Measurements from ENCODE around the gene EMC8. TPM values are rescaled to one million over a fixed set of nuclear protein-coding genes. Genes with fewer than 3 reads are reported as not detected.
A peak's percentile ranks its signal among the peaks of the same experiment; 100 is the strongest.

The EMC8 gene
- total and polyA plus RNA-seq, 10 of the 15 experiments (the other 5 are each of a cell fraction or from before 2014, with no cell fraction given) = 7.8 to 62.0 (median 33.5) TPM

- no peak overlapping the region for H2AFZ ChIP-seq (ENCODE audit: control insufficient read depth, low read depth, low read length)
- H4K20me1 ChIP-seq (ENCODE audit: control insufficient read depth, insufficient read depth) = peaks cover 4% of the 10 kb centered on the region; the same call in 1 of the 2 replicates
- FAIRE-seq (no peak), ATAC-seq (no peak), DNase-seq (ENCODE audit: low read depth, low spot score) (no peak)
- no peak overlapping the region for H3K4me3 ChIP-seq
- SMC1A ChIA-PET (ENCODE audit: uncharacterized antibody, unreplicated experiment) = no interaction called here
- no TSS peak for BruUV-seq (replicated peaks)
- peaks cover 14 to 21% of the 10 kb centered on the region in 2 experiments for H3K36me3 ChIP-seq (ENCODE audit: control insufficient read depth in 2 of 2, insufficient read depth in 2 of 2, low read length in 1 of 2)
- in situ Hi-C loops (cut with MboI) = loop anchor here (25.0 kb wide), 1 partner anchor 532 kb away; no protein-coding TSS in a partner anchor
- RAD21 ChIA-PET (ENCODE audit: unreplicated experiment) = no interaction called here
- POLR2A ChIA-PET = no interaction called here
- no peaks in the 10 kb centered on the region for H3K9me3 ChIP-seq (replicated peaks; ENCODE audit: control insufficient read depth, insufficient read depth, low read length)
- CTCF ChIA-PET = no interaction called here
- H3K27ac ChIP-seq (ENCODE audit: control insufficient read depth, insufficient read depth) = no peak overlapping the region
- WGBS (ENCODE audit: insufficient coverage, insufficient replicate concordance, low lambda C conversion rate, missing lambda C conversion rate) = 80% methylated on average over 18 of the region's 18 CpGs
- intact Hi-C loops (cut with micrococcal nuclease; ENCODE audit: unreplicated experiment) = no loop called here
- H3K9ac ChIP-seq (ENCODE audit: control insufficient read depth, insufficient read depth, low read length) = no peak overlapping the region
- TF ChIP-seq HSF1 (IDR thresholded peaks at IDR 0.05; ENCODE audit: low read depth, low read length) (no peak), POLR2A (IDR thresholded peaks at IDR 0.05; ENCODE audit: low read depth, low read length) (peak; percentile 33; the same call in 1 of the 2 replicates), ZZZ3 (IDR thresholded peaks at IDR 0.05; ENCODE audit: control insufficient read depth, insufficient read length, low read depth) (no peak)
- H3K4me1 ChIP-seq (ENCODE audit: control insufficient read depth, insufficient read depth, low read length) = peaks cover 11% of the 10 kb centered on the region
- H3K4me2 ChIP-seq (ENCODE audit: control insufficient read depth, insufficient read depth) = no peak overlapping the region
- peaks cover 28% of the 10 kb centered on the region for H3K79me2 ChIP-seq (ENCODE audit: control insufficient read depth, insufficient read depth, low read length)
- H3K27me3 ChIP-seq (replicated peaks in 1 of 2; ENCODE audit: control insufficient read depth in 2 of 2, insufficient read depth in 2 of 2, low read length in 1 of 2) = no peaks in the 10 kb centered on the region
These were observed 6.2 kb upstream of the EMC8 start for GRCh38 chr16:85805442-85806045.

GRCh38 chr16:85803570-85803969, 4.2 kb upstream of the EMC8 start:
- no TSS peak for BruUV-seq (replicated peaks)
- H3K4me3 ChIP-seq = no peak overlapping the region
- H4K20me1 ChIP-seq (ENCODE audit: control insufficient read depth, insufficient read depth) = peaks cover 4% of the 10 kb centered on the region; the same call in 1 of the 2 replicates
- no peak for FAIRE-seq
- DNase-seq (ENCODE audit: low read depth, low spot score) = no peak
- no peak overlapping the region for H2AFZ ChIP-seq (ENCODE audit: control insufficient read depth, low read depth, low read length)
- intact Hi-C loops (cut with micrococcal nuclease; ENCODE audit: unreplicated experiment) (no loop called here), in situ Hi-C loops (cut with MboI) (loop anchor here (25.0 kb wide), 1 partner anchor 534 kb away; no protein-coding TSS in a partner anchor)
- H3K4me1 ChIP-seq (ENCODE audit: control insufficient read depth, insufficient read depth, low read length) = peaks cover 11% of the 10 kb centered on the region
- ChIA-PET POLR2A (interaction anchor here (0.6 kb wide), 1 partner anchor 99 kb away, joined by 9 read pairs; no protein-coding TSS in a partner anchor), SMC1A (ENCODE audit: uncharacterized antibody, unreplicated experiment) (interaction anchor here (1.0 to 1.6 kb wide), 2 partner anchors 10 to 18 kb away, joined by 4 to 5 read pairs; no protein-coding TSS in a partner anchor), CTCF (interaction anchor here (0.6 to 1.4 kb wide), 4 partner anchors 16 to 241 kb away, joined by 3 to 6 read pairs (median 4); no protein-coding TSS in a partner anchor), RAD21 (ENCODE audit: unreplicated experiment) (interaction anchor here (0.7 kb wide), 1 partner anchor 16 kb away, joined by 3 read pairs; no protein-coding TSS in a partner anchor)
- H3K27ac ChIP-seq (ENCODE audit: control insufficient read depth, insufficient read depth) = 0 out of 2 replicates have a peak overlapping the region, but pooled peaks have one; percentile 28
- WGBS (ENCODE audit: insufficient coverage, insufficient replicate concordance, low lambda C conversion rate, missing lambda C conversion rate) = 30% methylated on average over 14 of the region's 14 CpGs
- H3K79me2 ChIP-seq (ENCODE audit: control insufficient read depth, insufficient read depth, low read length) = peaks cover 47% of the 10 kb centered on the region
- peaks cover 14 to 21% of the 10 kb centered on the region in 2 experiments for H3K36me3 ChIP-seq (ENCODE audit: control insufficient read depth in 2 of 2, insufficient read depth in 2 of 2, low read length in 1 of 2)
- no peak for ATAC-seq
- H3K27me3 ChIP-seq (replicated peaks in 1 of 2; ENCODE audit: control insufficient read depth in 2 of 2, insufficient read depth in 2 of 2, low read length in 1 of 2) = no peaks in the 10 kb centered on the region
- H3K9me3 ChIP-seq (replicated peaks; ENCODE audit: control insufficient read depth, insufficient read depth, low read length) = no peaks in the 10 kb centered on the region
- H3K4me2 ChIP-seq (ENCODE audit: control insufficient read depth, insufficient read depth) = peak overlapping the region; percentile 30
- TF ChIP-seq POLR2AphosphoS5 (IDR thresholded peaks at IDR 0.05; ENCODE audit: low read length) (peak; percentile 47; the same call in 1 of the 2 replicates), SPI1 (IDR thresholded peaks at IDR 0.05; ENCODE audit: borderline replicate concordance, insufficient read depth, low read depth, low read length) (peak; percentile 31; the same call in 1 of the 2 replicates), RAD51 (IDR thresholded peaks at IDR 0.05) (peak; percentile 17; the same call in 1 of the 2 replicates), FOS (IDR thresholded peaks at IDR 0.05; ENCODE audit: borderline replicate concordance, extremely low read depth, insufficient read length) (no peak), BHLHE40 (IDR thresholded peaks at IDR 0.05; ENCODE audit: borderline replicate concordance in 1 of 2, low read depth in 2 of 2, low read length in 1 of 2) (peak; percentile 48 to 70; a peak in 3 of 4 replicates), POLR2A (IDR thresholded peaks at IDR 0.05; ENCODE audit: low read depth, low read length) (0 out of 2 replicates have a peak, but pooled peaks have one; percentile 36), IRF3 (IDR thresholded peaks at IDR 0.05) (no peak), CHD2 (IDR thresholded peaks at IDR 0.05; ENCODE audit: borderline replicate concordance, low read depth, low read length) (no peak), SUPT20H (IDR thresholded peaks at IDR 0.05; ENCODE audit: borderline replicate concordance, control insufficient read depth, low read depth, low read length) (no peak)
- H3K9ac ChIP-seq (ENCODE audit: control insufficient read depth, insufficient read depth, low read length) = no peak overlapping the region

Measured in GM12878 (cell line).